Neural progenitor cell (in vitro differentiated cells): ENCODE data around the gene DHRS7. TPM values are rescaled to one million over a fixed set of nuclear protein-coding genes. Genes with fewer than 3 reads are reported as not detected.

Experiments
- DNase-seq: peaks from one replicate; pipeline ENCODE4 v3.0.0-alpha.2; 2016; ENCODE audit warnings: low spot score
- H2AFZ ChIP-seq: fragments of 200-600 bp; sonication (generic); replicated peaks from 2 replicates; pipeline ENCODE4 v1.6.1; 2016; ENCODE audit warnings: antibody characterized with exemption
- H3F3A ChIP-seq: fragments of 200-600 bp; sonication (generic); 2 replicates; pipeline ENCODE4 v1.6.1; 2016; ENCODE audit warnings: antibody characterized with exemption, low read depth
- H3K27ac ChIP-seq: fragments of 200-600 bp; sonication (generic); 2 replicates; pipeline ENCODE4 v1.5.1; 2016; ENCODE audit warnings: mild to moderate bottlenecking
- H3K27me3 ChIP-seq: fragments of 200-600 bp; sonication (generic); 2 replicates; pipeline ENCODE4 v1.6.1; 2016; ENCODE audit warnings: mild to moderate bottlenecking, moderate library complexity
- H3K36me3 ChIP-seq: fragments of 200-600 bp; sonication (generic); 2 replicates; pipeline ENCODE4 v1.5.1; 2016
- H3K4me1 ChIP-seq: fragments of 200-600 bp; sonication (generic); 2 replicates; pipeline ENCODE4 v1.6.1; 2016; ENCODE audit warnings: mixed run types
- H3K4me2 ChIP-seq: fragments of 200-600 bp; sonication (generic); 2 replicates; pipeline ENCODE4 v1.6.1; 2016
- H3K4me3 ChIP-seq: fragments of 200-600 bp; sonication (generic); 2 replicates; pipeline ENCODE4 v1.5.1; 2016
- H3K79me2 ChIP-seq: fragments of 200-600 bp; sonication (generic); 2 replicates; pipeline ENCODE4 v1.6.1; 2016; ENCODE audit warnings: low read depth
- H3K9ac ChIP-seq: fragments of 200-600 bp; sonication (generic); 2 replicates; pipeline ENCODE4 v1.6.1; 2016
- H3K9me3 ChIP-seq: fragments of 200-600 bp; sonication (generic); 2 replicates; pipeline ENCODE4 v1.5.1; 2016; ENCODE audit warnings: low read depth
- H4K20me1 ChIP-seq: fragments of 200-600 bp; sonication (generic); 2 replicates; pipeline ENCODE4 v1.6.1; 2016; ENCODE audit warnings: low read depth
- H3K27ac Mint-ChIP-seq: 3 replicates; pipeline ENCODE4 v1.8.0; 2021; ENCODE audit warnings: mixed read lengths
- H3K27me3 Mint-ChIP-seq: 2 replicates; pipeline ENCODE4 v1.8.0; 2022; ENCODE audit warnings: low read depth, mild to moderate bottlenecking, inconsistent platforms, moderate library complexity, mixed read lengths; ENCODE audit not compliant: insufficient read depth
- H3K36me3 Mint-ChIP-seq: 3 replicates; pipeline ENCODE4 v1.8.0; 2021; ENCODE audit warnings: mixed read lengths
- H3K4me1 Mint-ChIP-seq: 3 replicates; pipeline ENCODE4 v1.8.0; 2021; ENCODE audit warnings: mixed read lengths
- H3K4me3 Mint-ChIP-seq: 3 replicates; pipeline ENCODE4 v1.8.0; 2021; ENCODE audit warnings: mild to moderate bottlenecking, moderate library complexity, mixed read lengths
- H3K9me3 Mint-ChIP-seq: 3 replicates; pipeline ENCODE4 v1.8.0; 2020; ENCODE audit warnings: mixed read lengths
- CTCF ChIP-seq: fragments of 200-600 bp; sonication (generic); IDR thresholded peaks from 2 replicates; pipeline ENCODE4 v1.5.1; 2017; ENCODE audit warnings: antibody characterized with exemption, mild to moderate bottlenecking
- EZH2 ChIP-seq: fragments of 200-600 bp; sonication (generic); IDR thresholded peaks from 2 replicates; pipeline ENCODE4 v1.6.1; 2017; ENCODE audit warnings: antibody characterized with exemption, mild to moderate bottlenecking, moderate library complexity
- EZH2phosphoT487 ChIP-seq: fragments of 200-600 bp; sonication (generic); IDR thresholded peaks from 2 replicates; pipeline ENCODE4 v1.6.1; 2017; ENCODE audit warnings: antibody characterized with exemption
- total RNA-seq: library from RNA; depleted of rRNA; stranded (reverse); fragments of >200 nt; gene quantifications from 2 replicates; pipeline ENCODE4 v1.2.3, GENCODE V29; 2015; ENCODE audit warnings: low replicate concordance

The DHRS7 gene
- total RNA-seq, 1 donor from 2014 or later: 47.8 TPM

GRCh38 chr14:60206837-60207533, 41.8 kb upstream of the DHRS7 start:
- H3K27me3 Mint-ChIP-seq: peaks cover 2% of the 10 kb centered on the region
- H2AFZ ChIP-seq: no peak overlapping the region

GRCh38 chr14:60206249-60206670, 41.1 kb upstream of the DHRS7 start:
- peaks cover 2% of the 10 kb centered on the region for H3K27me3 Mint-ChIP-seq
- peaks cover 30% of the 10 kb centered on the region for H3K4me1 Mint-ChIP-seq
- Histone ChIP-seq H3K9ac (no peak overlapping the region), H3K4me1 (peaks cover 25% of the 10 kb centered on the region), H3K9me3 (no peaks in the 10 kb centered on the region), H3K4me3 (no peak overlapping the region), H3K79me2 (no peaks in the 10 kb centered on the region), H2AFZ (no peak overlapping the region), H3K27ac (no peak overlapping the region), H3K4me2 (no peak overlapping the region), H3K27me3 (no peaks in the 10 kb centered on the region), H4K20me1 (no peaks in the 10 kb centered on the region), H3F3A (peaks cover 7% of the 10 kb centered on the region), H3K36me3 (no peaks in the 10 kb centered on the region)
- no peaks in the 10 kb centered on the region for H3K36me3 Mint-ChIP-seq
- TF ChIP-seq CTCF: no peak
- no peak for TF ChIP-seq EZH2
- no peak for TF ChIP-seq EZH2phosphoT487
- peaks cover 4% of the 10 kb centered on the region for H3K9me3 Mint-ChIP-seq
- no peak for DNase-seq
- H3K27ac Mint-ChIP-seq: no peak overlapping the region
- no peak overlapping the region for H3K4me3 Mint-ChIP-seq

More at GRCh38 chr14:60206837-60207533, 41.8 kb upstream of the DHRS7 start:
- Mint-ChIP-seq H3K36me3 (no peaks in the 10 kb centered on the region), H3K4me3 (no peak overlapping the region), H3K27ac (no peak overlapping the region), H3K4me1 (peaks cover 34% of the 10 kb centered on the region), H3K9me3 (no peaks in the 10 kb centered on the region)
- Histone ChIP-seq H3K9me3 (no peaks in the 10 kb centered on the region), H3F3A (peaks cover 7% of the 10 kb centered on the region), H3K36me3 (no peaks in the 10 kb centered on the region), H3K4me2 (no peak overlapping the region), H4K20me1 (no peaks in the 10 kb centered on the region), H3K27me3 (no peaks in the 10 kb centered on the region), H3K27ac (no peak overlapping the region), H3K4me1 (peaks cover 28% of the 10 kb centered on the region), H3K9ac (no peak overlapping the region), H3K79me2 (no peaks in the 10 kb centered on the region), H3K4me3 (no peak overlapping the region)
- TF ChIP-seq EZH2phosphoT487 (no peak), EZH2 (no peak), CTCF (no peak)
- no peak for DNase-seq

GRCh38 chr14:60204843-60205774, 39.9 kb upstream of the DHRS7 start:
- H3K4me3 ChIP-seq: no peak overlapping the region
- H3K27ac ChIP-seq: no peak overlapping the region
- H2AFZ ChIP-seq: peak overlapping the region; percentile 68
- peaks cover 15% of the 10 kb centered on the region for H3K4me1 ChIP-seq
- peak overlapping the region; percentile 25 for H3K4me2 ChIP-seq
- H3F3A ChIP-seq: peaks cover 4% of the 10 kb centered on the region
- Mint-ChIP-seq H3K36me3 (no peaks in the 10 kb centered on the region), H3K9me3 (peaks cover 11% of the 10 kb centered on the region), H3K4me1 (peaks cover 18% of the 10 kb centered on the region), H3K27me3 (no peaks in the 10 kb centered on the region), H3K27ac (no peak overlapping the region), H3K4me3 (no peak overlapping the region)
- no peaks in the 10 kb centered on the region for H4K20me1 ChIP-seq
- no peak for TF ChIP-seq CTCF
- no peak for TF ChIP-seq EZH2
- TF ChIP-seq EZH2phosphoT487: no peak
- H3K79me2 ChIP-seq: no peaks in the 10 kb centered on the region
- no peak for DNase-seq
- H3K36me3 ChIP-seq: no peaks in the 10 kb centered on the region
- no peak overlapping the region for H3K9ac ChIP-seq
- no peaks in the 10 kb centered on the region for H3K27me3 ChIP-seq
- H3K9me3 ChIP-seq: no peaks in the 10 kb centered on the region
